ENCODE data around the gene PTGES2.

Gene PTGES2

DNA sequence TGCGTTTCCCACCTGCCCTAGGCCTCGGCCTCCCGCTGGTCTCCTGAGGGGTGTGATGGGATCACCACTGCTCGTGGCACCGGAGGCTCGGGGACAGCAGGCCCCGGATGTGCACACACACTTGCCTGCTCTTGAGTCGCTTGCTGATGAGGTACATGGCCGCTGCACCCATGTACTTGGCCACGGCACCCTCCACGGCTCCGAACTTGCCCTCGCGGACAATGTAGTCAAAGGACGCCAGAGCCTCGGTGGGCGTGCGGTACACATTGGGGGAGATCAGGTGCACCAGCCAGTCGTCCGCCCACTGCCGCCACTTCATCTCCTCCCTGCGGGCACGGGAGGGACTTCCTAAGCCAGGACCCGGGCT lies 4.7 kb downstream of the PTGES2 start:
- TF ChIP-seq, protein P1, sequence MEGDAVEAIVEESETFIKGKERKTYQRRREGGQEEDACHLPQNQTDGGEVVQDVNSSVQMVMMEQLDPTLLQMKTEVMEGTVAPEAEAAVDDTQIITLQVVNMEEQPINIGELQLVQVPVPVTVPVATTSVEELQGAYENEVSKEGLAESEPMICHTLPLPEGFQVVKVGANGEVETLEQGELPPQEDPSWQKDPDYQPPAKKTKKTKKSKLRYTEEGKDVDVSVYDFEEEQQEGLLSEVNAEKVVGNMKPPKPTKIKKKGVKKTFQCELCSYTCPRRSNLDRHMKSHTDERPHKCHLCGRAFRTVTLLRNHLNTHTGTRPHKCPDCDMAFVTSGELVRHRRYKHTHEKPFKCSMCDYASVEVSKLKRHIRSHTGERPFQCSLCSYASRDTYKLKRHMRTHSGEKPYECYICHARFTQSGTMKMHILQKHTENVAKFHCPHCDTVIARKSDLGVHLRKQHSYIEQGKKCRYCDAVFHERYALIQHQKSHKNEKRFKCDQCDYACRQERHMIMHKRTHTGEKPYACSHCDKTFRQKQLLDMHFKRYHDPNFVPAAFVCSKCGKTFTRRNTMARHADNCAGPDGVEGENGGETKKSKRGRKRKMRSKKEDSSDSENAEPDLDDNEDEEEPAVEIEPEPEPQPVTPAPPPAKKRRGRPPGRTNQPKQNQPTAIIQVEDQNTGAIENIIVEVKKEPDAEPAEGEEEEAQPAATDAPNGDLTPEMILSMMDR (IDR thresholded peaks at IDR 0.05) = no peak
- Mint-ChIP-seq H3K4me3 (no peak overlapping the region), H3K4me1 (peaks cover 20% of the 10 kb centered on the region), H3K36me3 (ENCODE audit: low read depth) (no peaks in the 10 kb centered on the region), H3K9me3 (no peaks in the 10 kb centered on the region), H3K27me3 (ENCODE audit: low read depth, poor library complexity) (no peaks in the 10 kb centered on the region), H3K27ac (no peak overlapping the region)
- DNase-seq = no peak

DNA sequence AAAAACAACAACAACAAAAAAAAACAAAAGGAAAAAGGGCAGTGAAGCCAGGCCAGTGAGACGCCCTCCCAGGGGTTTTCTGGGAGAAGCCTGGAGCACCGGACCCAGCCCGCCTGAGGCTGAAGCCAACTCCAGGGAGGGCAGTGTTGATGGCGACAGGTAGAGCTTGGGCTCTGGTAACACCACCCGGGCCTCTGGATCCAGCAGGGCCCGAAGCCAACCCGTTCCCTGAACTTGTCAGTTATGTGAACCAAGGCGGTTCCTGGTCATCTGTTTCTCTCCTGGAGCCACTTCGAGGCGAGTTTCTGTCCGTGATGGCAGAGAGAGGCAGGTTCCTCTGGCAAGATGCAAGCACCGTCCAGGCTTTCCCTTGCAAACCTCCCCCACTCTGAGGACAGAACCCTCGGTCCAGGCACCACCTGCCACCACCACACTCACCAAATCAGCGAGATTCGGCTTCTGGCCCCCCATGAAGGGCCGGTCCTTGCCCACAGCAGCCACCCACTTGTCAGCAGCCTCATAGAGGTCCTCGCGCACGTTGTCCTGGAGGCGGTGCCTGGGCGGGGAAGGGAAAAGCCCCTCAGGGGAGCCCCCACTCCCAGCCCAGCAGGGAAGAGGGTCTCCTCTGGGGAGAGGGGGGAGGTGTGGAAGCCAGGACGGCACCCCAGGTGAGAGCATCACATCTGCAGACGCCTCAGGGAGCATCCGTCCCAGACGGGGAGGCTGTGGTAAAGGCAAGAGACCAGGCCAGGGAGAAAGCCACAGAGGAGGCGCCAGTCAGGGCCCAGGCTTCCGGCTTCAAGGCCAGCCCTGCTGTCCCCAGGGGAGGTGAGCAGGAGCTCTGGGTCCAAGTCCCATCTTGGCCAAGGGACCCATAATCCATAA lies 5.4 kb downstream of the PTGES2 start:
- Mint-ChIP-seq H3K27ac (no peak overlapping the region), H3K4me1 (peaks cover 25% of the 10 kb centered on the region), H3K27me3 (ENCODE audit: low read depth, poor library complexity) (no peaks in the 10 kb centered on the region), H3K4me3 (no peak overlapping the region), H3K36me3 (ENCODE audit: low read depth) (no peaks in the 10 kb centered on the region), H3K9me3 (no peaks in the 10 kb centered on the region)
- TF ChIP-seq, protein P1 (IDR thresholded peaks at IDR 0.05) = no peak
- no peak for DNase-seq

DNA sequence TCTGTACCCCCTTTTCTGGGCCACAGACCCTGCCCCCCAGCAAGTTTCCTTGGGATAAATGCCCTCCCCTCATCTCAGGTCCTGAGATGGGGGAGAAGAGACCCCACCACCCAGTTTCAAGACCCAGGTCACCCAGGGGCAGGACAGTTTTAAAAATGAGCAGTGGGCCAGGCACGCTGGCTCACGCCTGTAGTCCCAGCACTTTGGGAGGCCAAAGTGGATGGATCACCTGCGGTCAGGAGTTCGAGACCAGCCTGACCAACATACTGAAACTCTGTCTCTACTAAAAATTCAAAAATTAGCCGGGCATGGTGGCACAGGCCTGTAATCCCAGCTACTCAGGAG lies 6.1 kb downstream of the PTGES2 start:
- TF ChIP-seq, protein P1 (IDR thresholded peaks at IDR 0.05) = no peak
- peaks cover 23% of the 10 kb centered on the region for H3K4me1 Mint-ChIP-seq
- H3K27ac Mint-ChIP-seq = no peak overlapping the region
- DNase-seq = no peak
- no peaks in the 10 kb centered on the region for H3K36me3 Mint-ChIP-seq (ENCODE audit: low read depth)
- H3K9me3 Mint-ChIP-seq = no peaks in the 10 kb centered on the region
- H3K27me3 Mint-ChIP-seq (ENCODE audit: low read depth, poor library complexity) = no peaks in the 10 kb centered on the region
- H3K4me3 Mint-ChIP-seq = no peak overlapping the region

DNA sequence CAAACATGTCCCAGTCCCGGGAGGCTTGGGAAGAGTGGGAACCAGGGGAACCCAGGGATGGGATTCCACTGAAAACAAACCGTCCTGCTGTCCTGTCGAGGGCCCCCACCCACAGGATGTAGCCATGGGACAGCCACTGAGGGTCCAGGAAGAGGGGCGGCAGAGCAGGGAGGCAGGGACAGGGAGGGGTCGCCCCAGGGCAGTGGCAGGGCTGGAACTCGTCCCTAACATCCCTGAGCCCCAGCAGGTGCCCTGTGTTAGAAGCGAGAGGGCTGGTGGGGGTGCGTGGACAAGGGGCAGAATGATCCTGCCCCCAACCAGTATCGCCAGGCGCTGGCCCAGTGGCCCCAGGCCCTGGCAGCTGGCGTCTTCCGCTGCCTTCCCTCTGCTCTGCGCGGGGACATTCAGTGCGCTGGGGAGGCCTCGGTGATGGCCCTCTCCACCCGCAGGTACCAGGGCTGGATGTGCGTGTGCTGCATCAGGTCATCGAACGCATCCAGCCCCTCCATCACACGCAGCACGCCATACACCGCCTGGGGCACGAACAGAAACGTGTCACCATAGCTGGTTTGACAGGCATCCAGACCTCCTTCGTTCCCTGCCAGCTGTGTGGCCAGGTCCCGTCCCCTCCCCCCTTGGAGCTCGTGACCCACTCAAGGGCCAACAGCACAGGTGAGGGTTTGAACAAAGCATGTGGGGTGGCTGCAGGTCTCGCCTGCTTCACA lies 6.6 kb downstream of the PTGES2 start:
- no peak overlapping the region for H3K4me3 Mint-ChIP-seq
- H3K27me3 Mint-ChIP-seq (ENCODE audit: low read depth, poor library complexity) = no peaks in the 10 kb centered on the region
- TF ChIP-seq, protein P1 (IDR thresholded peaks at IDR 0.05) = no peak
- H3K4me1 Mint-ChIP-seq = peaks cover 18% of the 10 kb centered on the region
- no peaks in the 10 kb centered on the region for H3K36me3 Mint-ChIP-seq (ENCODE audit: low read depth)
- no peak for DNase-seq
- H3K9me3 Mint-ChIP-seq = no peaks in the 10 kb centered on the region
- H3K27ac Mint-ChIP-seq = no peak overlapping the region

DNA sequence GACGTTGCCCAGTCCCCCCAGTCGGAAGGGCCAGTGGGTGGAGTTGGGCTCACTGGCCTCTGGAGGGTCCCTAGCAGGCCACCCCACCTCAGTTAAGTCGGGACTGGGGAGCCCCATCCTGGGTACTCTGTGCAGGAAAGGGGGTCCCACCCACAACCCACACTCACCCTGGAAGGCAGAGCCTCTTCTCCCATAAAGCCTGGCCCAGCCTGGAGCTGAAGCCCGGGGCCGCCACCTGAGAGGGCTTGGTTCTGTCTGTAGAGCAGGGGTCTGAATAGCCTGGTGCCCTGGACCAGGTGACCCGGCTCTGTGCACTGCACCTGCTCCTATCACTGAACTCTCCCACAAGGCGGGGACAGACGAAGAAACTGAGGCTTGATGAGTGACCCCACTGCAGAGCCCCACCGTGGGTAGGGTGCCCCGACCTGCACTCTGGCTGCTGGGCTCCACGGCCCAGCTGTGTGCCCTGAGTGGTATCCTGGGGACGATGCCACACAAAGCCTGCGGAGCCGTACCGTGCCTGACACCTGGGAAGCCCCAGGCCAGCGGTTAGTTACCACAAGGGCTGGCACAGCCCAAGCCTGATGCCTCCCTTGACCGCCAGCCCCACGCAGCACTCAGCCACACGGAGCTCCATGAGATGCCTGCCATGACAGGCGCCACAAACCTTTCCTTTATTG lies 7.3 kb downstream of the PTGES2 start:
- H3K36me3 Mint-ChIP-seq (ENCODE audit: low read depth) = no peaks in the 10 kb centered on the region

More for the DNA sequence above, 7.3 kb downstream of the PTGES2 start:
- Mint-ChIP-seq H3K27ac (no peak overlapping the region), H3K4me3 (no peak overlapping the region), H3K27me3 (ENCODE audit: low read depth, poor library complexity) (no peaks in the 10 kb centered on the region), H3K9me3 (no peaks in the 10 kb centered on the region), H3K4me1 (peaks cover 11% of the 10 kb centered on the region)
- no peak for DNase-seq
- TF ChIP-seq, protein P1 (IDR thresholded peaks at IDR 0.05) = no peak
